ENCODE results near the gene SNIP1. TPM values are rescaled to one million over a fixed set of nuclear protein-coding genes. Genes with fewer than 3 reads are reported as not detected.
"Not testable (repeated sequence)": the region's sequence is repeated elsewhere in the genome, so short reads cannot be mapped to it uniquely, and the experiment has no call there.

The SNIP1 gene
- polyA plus RNA-seq, 3 donors, result 14.2 to 15.3 (median 14.6) TPM

- DNase-seq (ENCODE audit: extremely low read depth in 1 of 11, low read depth in 9 of 11, low spot score in 4 of 11), result not testable (repeated sequence)
Observed at GRCh38 chr1:37529888-37530287, 24.2 kb downstream of the SNIP1 start.

- no peak for DNase-seq (ENCODE audit: extremely low read depth in 1 of 11, low read depth in 9 of 11, low spot score in 4 of 11)
Observed at GRCh38 chr1:37519613-37520012, 34.5 kb downstream of the SNIP1 start.

GRCh38 chr1:37518929-37519328 lies 35.2 kb downstream of the SNIP1 start:
- DNase-seq (ENCODE audit: extremely low read depth in 1 of 11, low read depth in 9 of 11, low spot score in 4 of 11), result not testable (repeated sequence)

GRCh38 chr1:37518241-37518640 lies 35.9 kb downstream of the SNIP1 start:
- not testable (repeated sequence) for DNase-seq (ENCODE audit: extremely low read depth in 1 of 11, low read depth in 9 of 11, low spot score in 4 of 11)

GRCh38 chr1:37517569-37517968 lies 36.5 kb downstream of the SNIP1 start:
- no peak for DNase-seq (ENCODE audit: extremely low read depth in 1 of 11, low read depth in 9 of 11, low spot score in 4 of 11)

GRCh38 chr1:37515185-37516034 lies 38.7 kb downstream of the SNIP1 start:
- no peak for DNase-seq (ENCODE audit: extremely low read depth in 1 of 11, low read depth in 9 of 11, low spot score in 4 of 11)

- DNase-seq (ENCODE audit: extremely low read depth in 1 of 11, low read depth in 9 of 11, low spot score in 4 of 11), result peak; percentile 68 to 86 (median 77)
Observed at GRCh38 chr1:37514350-37515184, 39.5 kb downstream of the SNIP1 start, which contains the start of gene MEAF6. Gene MEAF6 (minus strand): TSS chr1:37514766. CDS start chr1:37514746, 20 bp downstream.

GRCh38 chr1:37513795-37514349 lies 40.2 kb downstream of the SNIP1 start:
- peak in 3 of 11 donors; percentile 10 to 36 (median 27) for DNase-seq (ENCODE audit: extremely low read depth in 1 of 11, low read depth in 9 of 11, low spot score in 4 of 11)

- DNase-seq (ENCODE audit: extremely low read depth in 1 of 11, low read depth in 9 of 11, low spot score in 4 of 11), result no peak
Observed at GRCh38 chr1:37509181-37509580, 44.9 kb downstream of the SNIP1 start.

- no peak for DNase-seq (ENCODE audit: extremely low read depth in 1 of 11, low read depth in 9 of 11, low spot score in 4 of 11)
Observed at GRCh38 chr1:37506740-37507139, 47.4 kb downstream of the SNIP1 start.

GRCh38 chr1:37502791-37503190 lies 51.3 kb downstream of the SNIP1 start:
- not testable (repeated sequence) for DNase-seq (ENCODE audit: extremely low read depth in 1 of 11, low read depth in 9 of 11, low spot score in 4 of 11)

GRCh38 chr1:37502104-37502503 lies 52.0 kb downstream of the SNIP1 start:
- no peak for DNase-seq (ENCODE audit: extremely low read depth in 1 of 11, low read depth in 9 of 11, low spot score in 4 of 11)

- DNase-seq (ENCODE audit: extremely low read depth in 1 of 11, low read depth in 9 of 11, low spot score in 4 of 11), result no peak
Observed at GRCh38 chr1:37501661-37502060, 52.4 kb downstream of the SNIP1 start.

- no peak for DNase-seq (ENCODE audit: extremely low read depth in 1 of 11, low read depth in 9 of 11, low spot score in 4 of 11)
Observed at GRCh38 chr1:37498872-37499617, 55.0 kb downstream of the SNIP1 start.

GRCh38 chr1:37497832-37498231 lies 56.3 kb downstream of the SNIP1 start:
- no peak for DNase-seq (ENCODE audit: extremely low read depth in 1 of 11, low read depth in 9 of 11, low spot score in 4 of 11)

GRCh38 chr1:37495875-37496274 lies 58.2 kb downstream of the SNIP1 start:
- no peak for DNase-seq (ENCODE audit: extremely low read depth in 1 of 11, low read depth in 9 of 11, low spot score in 4 of 11)

GRCh38 chr1:37493336-37494098 lies 60.6 kb downstream of the SNIP1 start:
- no peak for DNase-seq (ENCODE audit: extremely low read depth in 1 of 11, low read depth in 9 of 11, low spot score in 4 of 11)

- DNase-seq (ENCODE audit: extremely low read depth in 1 of 11, low read depth in 9 of 11, low spot score in 4 of 11), result no peak
Observed at GRCh38 chr1:37487619-37487984, 66.5 kb downstream of the SNIP1 start.

All from renal cortex interstitium (tissue), 11 donors.